HG03103 (cell line): Measurements from ENCODE around the gene TEX44.

Source experiments
- ATAC-seq: cut with Tn5 transposase; IDR thresholded peaks from one replicate; pipeline ENCODE4 v1.9.1; 2021; ENCODE audit warnings: low read depth; ENCODE audit not compliant: unreplicated experiment

The TEX44 gene

DNA sequence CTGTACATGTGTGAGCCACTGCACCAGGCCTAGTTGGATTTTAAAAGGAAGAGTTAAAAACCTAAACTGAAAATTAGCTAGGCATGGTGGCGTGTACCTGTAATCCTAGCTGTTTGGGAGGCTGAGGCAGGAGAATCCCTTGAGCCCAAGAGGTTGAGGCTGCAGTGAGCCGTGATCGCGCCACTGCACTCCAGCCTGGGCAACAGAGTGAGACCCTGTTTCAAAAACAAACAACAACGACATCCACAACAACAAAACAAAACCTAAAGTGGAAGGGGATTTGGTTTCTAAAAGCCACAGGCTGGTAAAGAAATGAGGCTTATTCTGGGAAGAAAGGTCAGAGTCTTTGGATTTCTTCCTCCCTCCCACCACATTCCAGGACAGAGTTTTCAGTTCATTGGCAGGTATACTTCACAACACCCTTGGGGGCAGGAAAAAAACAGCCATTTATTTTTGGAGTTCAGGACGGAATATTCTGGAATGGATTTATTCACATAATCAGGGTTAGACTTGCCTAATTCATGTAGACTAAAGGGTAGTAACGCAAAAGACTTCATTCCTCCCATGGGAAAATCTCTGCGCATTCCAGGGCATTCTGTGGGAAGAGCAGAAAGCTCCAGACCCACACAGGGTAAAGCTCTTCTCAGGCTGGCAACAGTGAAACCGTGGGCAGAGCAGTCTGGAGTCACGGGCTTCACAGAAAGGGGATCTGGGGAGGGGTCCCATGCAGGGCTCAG is 34.9 kb downstream of the TEX44 start:
- ATAC-seq: no peak

DNA sequence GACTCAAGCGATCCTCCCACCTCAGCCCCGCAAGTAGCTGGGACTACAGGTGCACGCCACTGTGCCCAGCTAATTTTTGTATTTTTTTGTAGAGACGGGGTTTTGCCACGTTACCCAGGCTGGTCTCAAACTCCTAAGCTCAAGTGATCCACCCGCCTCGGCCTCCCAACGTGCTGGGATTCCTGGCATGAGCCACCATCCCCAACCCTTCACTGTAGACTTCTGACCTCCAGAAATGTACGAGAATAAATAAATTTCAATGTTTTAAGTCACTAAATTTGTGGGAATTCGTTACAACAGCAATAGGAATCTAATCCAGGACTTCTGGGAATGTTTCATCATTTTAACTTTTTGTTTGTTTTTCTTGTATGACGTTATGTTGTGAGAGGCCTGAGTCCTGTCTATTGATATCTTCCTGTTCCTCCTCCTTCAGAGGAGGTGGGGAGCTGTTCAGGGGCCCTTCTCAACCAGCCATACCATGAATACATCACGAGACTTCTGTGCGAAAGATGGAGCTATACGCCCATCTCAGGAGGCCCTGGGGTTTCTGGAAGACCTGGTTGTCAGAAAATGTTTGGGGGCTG is 40.0 kb downstream of the TEX44 start:
- no peak for ATAC-seq

DNA sequence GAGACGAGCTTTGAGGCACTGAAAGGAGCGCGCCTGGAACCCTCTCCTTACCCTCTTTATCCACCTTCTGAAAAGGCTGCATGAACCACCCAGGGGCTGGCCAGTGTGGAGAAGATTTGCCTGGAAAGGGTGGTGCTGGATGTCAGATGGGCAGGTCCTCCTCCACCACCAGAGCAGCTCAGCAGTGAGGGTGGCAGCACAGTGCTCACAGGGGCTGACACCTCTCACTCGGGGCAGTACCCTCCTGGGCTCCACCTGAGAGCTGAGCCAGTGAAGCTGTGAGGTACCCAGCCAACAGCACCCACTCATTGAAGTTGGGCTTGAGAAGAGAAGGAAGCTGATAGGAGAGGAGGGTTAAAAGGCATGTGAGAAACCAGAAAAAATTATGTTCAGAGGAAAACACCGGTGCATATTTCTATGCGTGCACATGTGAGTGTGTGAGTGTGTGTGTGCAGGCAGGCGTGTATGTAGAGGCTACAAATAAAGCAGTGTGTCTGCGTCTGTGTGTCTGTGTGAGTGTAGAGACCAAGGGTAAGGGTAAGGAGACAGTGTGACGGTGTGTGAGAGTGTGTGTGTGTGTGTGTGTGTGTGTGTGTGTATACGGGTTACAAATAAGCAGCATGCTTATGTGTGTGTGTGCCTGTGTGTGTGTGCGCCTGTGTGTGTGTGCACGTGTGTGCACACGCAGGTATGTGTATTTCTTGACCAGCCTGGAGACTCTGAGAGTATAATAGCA is 40.7 kb downstream of the TEX44 start:
- ATAC-seq: no peak

DNA sequence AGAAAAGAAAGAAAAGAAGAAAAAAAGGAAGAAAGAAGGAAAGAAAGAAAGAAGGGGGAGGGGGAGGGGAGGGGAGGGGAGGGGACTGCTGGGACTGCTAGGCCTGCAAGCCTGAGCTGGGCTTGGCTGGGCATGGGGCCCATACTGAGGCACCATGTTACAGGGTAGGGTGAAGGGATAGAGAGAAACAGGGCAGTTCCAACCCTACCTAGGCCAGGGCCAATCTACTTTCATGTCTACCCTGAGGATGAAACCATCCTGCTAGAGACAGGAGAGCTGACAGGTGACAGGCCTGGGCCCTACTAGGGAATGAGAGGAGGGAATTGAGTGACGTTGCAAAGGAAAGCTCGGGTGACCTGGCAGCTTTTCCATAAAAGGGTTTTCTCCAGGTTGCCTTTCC is 41.7 kb downstream of the TEX44 start:
- ATAC-seq: no peak

DNA sequence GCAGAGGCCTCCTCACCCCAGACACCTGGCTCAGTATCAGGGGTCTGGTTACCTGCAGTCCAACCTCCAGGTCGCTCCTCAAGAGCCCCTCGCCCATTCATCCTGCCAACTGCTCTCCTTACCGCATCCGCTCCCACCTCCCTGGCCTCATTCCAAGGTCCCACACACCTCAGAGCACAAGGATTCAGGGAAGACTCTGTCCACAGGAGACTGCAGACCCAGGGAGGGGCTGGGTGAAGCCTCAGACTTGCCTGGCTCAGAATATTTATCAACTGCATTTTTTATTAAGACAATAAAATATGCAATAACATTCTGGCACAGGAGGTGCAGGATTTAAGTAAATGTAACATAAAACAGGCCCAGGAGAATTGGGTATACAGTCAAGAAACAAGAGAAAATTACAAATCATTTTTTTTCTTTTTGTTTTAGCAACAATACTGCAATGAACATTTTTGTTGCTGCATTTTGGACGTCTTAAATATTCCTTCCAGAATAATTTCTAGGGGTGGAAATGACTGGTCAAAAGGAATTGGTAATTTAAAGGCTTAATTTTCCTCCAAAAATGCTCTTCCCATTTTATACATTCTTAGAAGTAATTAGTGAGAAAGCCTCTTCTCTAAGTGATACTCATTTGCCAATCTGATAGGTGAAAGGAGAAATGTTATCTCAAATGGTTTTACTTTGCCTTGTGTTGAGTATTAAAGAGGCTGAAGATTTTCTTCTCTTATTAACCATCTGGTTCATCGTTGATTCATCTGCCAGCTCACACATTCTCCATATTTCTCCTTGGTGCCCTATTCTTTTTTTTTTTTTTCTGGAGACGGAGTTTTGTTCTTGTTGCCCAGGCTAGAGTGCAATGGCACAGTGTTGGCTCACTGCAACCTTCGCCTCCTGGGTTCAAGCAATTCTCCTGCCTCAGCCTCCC is 42.5 kb downstream of the TEX44 start:
- ATAC-seq: no peak

DNA sequence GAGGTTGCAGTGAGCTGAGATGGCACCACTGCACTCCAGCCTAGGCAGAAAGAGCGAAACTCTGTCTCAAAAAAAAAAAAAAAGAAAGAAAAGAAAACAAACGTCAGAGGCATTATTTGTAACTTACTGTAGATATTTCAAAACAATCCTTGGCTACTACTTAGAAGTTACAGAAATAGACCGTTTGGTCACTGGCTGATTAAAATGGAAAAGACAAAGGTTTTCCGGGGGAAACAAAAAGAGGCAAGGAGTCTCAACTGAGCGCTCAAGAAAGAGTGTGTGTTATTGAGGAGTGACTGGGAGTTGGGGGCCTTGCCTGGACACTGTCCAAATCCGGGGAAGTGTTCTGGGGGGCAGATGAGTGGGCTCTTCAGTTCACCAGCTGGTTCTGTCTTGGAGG is 47.6 kb downstream of the TEX44 start:
- ATAC-seq: no peak

DNA sequence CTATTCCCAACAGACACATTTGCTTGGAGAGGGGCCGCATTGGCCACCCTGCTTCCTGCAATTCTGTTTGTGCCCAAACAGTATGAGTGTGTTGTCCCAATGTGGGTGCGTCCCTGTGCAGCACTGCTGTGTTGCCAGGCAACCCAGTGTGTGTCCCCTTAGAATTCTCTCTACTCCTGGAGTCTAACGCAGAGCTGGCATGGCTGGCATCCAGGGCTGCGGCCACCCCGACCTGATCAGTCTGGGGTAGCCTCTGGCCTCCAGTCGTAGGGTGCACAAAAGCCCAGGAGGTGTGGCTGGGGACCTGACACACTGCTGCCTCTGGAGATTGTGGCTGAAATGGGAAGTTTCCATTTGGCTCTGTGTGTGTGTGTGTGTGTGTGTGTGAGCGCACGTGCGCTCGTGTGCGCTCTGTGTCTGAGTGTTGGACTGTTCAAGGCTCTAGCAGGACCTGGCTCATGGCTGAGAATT is 48.0 kb downstream of the TEX44 start:
- no peak for ATAC-seq

DNA sequence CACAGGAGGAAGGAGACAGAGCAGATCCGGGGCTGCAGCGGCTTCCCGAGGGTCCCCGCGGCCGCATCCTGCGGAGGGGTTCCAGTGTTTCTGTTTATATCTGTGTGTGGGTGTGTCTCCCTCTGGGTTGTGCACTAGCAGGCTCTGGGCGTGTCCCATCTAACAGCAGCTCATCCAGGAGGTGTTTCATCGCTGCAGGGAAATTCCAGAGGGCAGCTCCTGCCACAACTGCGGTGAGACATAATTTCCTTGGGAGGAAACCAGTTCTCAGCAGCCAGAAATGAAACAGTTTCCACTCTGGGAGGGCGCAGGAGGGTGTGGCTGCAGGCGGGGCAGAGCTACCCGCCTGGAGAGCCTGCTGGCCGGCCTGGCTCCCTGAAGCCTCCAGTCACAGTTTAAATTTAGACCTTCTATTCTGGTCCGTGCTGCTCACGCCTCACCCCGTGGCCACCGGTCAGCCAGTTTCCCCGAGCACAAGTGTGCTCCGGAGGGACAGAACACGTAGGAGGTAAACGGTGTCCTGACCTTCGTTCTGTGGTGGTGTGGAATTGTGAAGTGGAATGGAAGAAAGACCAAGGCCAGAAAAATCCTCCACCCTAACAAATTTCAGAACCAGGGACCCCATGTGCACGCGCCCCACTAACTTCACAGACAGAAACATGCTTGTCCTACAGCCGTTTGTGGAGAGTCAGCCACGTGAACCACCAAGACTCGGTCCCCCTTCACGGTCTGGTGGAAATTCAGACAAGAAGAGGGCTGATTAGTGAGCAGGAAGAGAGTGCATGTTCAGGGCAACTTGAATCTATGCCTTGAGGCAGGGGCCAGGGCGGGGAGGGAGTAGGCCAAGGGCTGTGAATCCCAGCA is 50.2 kb downstream of the TEX44 start:
- ATAC-seq: no peak

DNA sequence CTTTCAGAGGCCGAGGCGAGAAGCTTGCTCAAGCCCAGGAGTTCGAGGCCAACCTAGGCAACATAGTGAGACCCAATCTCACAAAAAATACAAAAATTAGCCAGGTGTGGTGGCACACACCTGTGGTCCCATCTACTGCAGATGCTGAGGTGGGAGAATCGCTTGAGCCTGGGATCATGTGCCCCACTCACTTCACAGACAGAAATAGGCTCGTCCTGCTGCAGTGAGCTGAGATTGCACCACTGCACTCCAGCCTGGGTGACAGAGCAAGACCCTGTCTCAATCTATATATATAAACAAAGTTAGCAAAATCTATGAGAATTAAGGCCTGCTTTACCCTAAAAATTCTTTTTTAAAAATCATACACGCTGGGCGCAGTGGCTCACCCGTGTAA is 50.8 kb downstream of the TEX44 start:
- ATAC-seq: no peak
